ENCODE data around the gene UBE2Q1.

The UBE2Q1 gene

GRCh38 chr1:154577346-154578057 lies 19.0 kb upstream of the UBE2Q1 start:
- DNase-seq = no peak

- DNase-seq = no peak
Measured at GRCh38 chr1:154575951-154576566, 17.6 kb upstream of the UBE2Q1 start.

- no peak for DNase-seq
Measured at GRCh38 chr1:154575147-154575927, 16.9 kb upstream of the UBE2Q1 start.

- peak; percentile 33 for DNase-seq
Measured at GRCh38 chr1:154574716-154575115, 16.3 kb upstream of the UBE2Q1 start.

- no peak for DNase-seq
Measured at GRCh38 chr1:154573168-154573510, 14.7 kb upstream of the UBE2Q1 start.

- DNase-seq = no peak
Measured at GRCh38 chr1:154572468-154573167, 14.2 kb upstream of the UBE2Q1 start.

- DNase-seq = no peak
Measured at GRCh38 chr1:154571964-154572288, 13.5 kb upstream of the UBE2Q1 start.

GRCh38 chr1:154571244-154571963 lies 12.9 kb upstream of the UBE2Q1 start:
- no peak for DNase-seq

GRCh38 chr1:154568157-154568815 lies 9.8 kb upstream of the UBE2Q1 start:
- no peak for DNase-seq

- DNase-seq = peak; percentile 47
Measured at GRCh38 chr1:154567386-154568156, 9.1 kb upstream of the UBE2Q1 start, which contains the start of gene CHRNB2. TSS of gene CHRNB2 (plus strand) at chr1:154567778. CDS start at chr1:154568045, 267 bp downstream.

- no peak for DNase-seq
Measured at GRCh38 chr1:154565876-154566275, 7.4 kb upstream of the UBE2Q1 start.

GRCh38 chr1:154559466-154560044 lies 1.1 kb upstream of the UBE2Q1 start:
- peak; percentile 86 for DNase-seq

- peak; percentile 99 for DNase-seq
Measured at GRCh38 chr1:154558720-154559465, 431 bp upstream of the UBE2Q1 start.

GRCh38 chr1:154557248-154557938 lies 1.1 kb downstream of the UBE2Q1 start:
- DNase-seq = no peak

GRCh38 chr1:154556422-154556821 lies 2.0 kb downstream of the UBE2Q1 start:
- peak; percentile 41 for DNase-seq

- no peak for DNase-seq
Measured at GRCh38 chr1:154553056-154554030, 5.1 kb downstream of the UBE2Q1 start.

GRCh38 chr1:154552036-154552435 lies 6.4 kb downstream of the UBE2Q1 start:
- DNase-seq = no peak

- DNase-seq = no peak
Measured at GRCh38 chr1:154551474-154551873, 7.0 kb downstream of the UBE2Q1 start.
